WTC11 (cell line): ENCODE data around the gene CCR6. TPM values are rescaled to one million over a fixed set of nuclear protein-coding genes. Genes with fewer than 3 reads are reported as not detected.

Experiments
- ATAC-seq: fragments of 200-7000 bp; cut with Tn5 transposase; 2 replicates; pipeline ENCODE4 v1.10.0; 2021; ENCODE audit warnings: mild to moderate bottlenecking, moderate library complexity
- CTCF ChIA-PET: fragments of 300-600 bp; sonication (Branson Sonifier 250); formaldehyde crosslinking; loops from one replicate; lab custom pipeline; 2021; ENCODE audit warnings: antibody characterized with exemption; lab: Charles Lee
- POLR2A ChIA-PET: fragments of 350-600 bp; sonication (Branson Sonifier 250); formaldehyde crosslinking; loops from one replicate; lab custom pipeline; 2021; ENCODE audit warnings: antibody characterized with exemption; lab: Charles Lee
- DNase-seq: peaks from one replicate; pipeline ENCODE4 v3.0.0; 2021; ENCODE audit warnings: low spot score
- H3K27ac Mint-ChIP-seq: 2 replicates; pipeline ENCODE4 v1.8.0; 2021; ENCODE audit warnings: mixed read lengths
- H3K27me3 Mint-ChIP-seq: 2 replicates; pipeline ENCODE4 v1.8.0; 2021; ENCODE audit warnings: low read depth, mild to moderate bottlenecking, moderate library complexity, mixed read lengths
- H3K36me3 Mint-ChIP-seq: 2 replicates; pipeline ENCODE4 v1.8.0; 2021; ENCODE audit warnings: mixed read lengths
- H3K4me1 Mint-ChIP-seq: 2 replicates; pipeline ENCODE4 v1.8.0; 2022; ENCODE audit warnings: mixed read lengths
- H3K4me3 Mint-ChIP-seq: 2 replicates; pipeline ENCODE4 v1.8.0; 2021; ENCODE audit warnings: mild to moderate bottlenecking, moderate library complexity, mixed read lengths
- H3K9me3 Mint-ChIP-seq: 2 replicates; pipeline ENCODE4 v1.8.0; 2021; ENCODE audit warnings: mixed read lengths
- ATF1 ChIP-seq: sonication (generic); formaldehyde crosslinking; IDR thresholded peaks from 2 replicates; pipeline ENCODE4 v1.8.1; 2023; ENCODE audit warnings: mild to moderate bottlenecking, moderate library complexity, missing genetic modification reagents
- ESRRA ChIP-seq: sonication (generic); formaldehyde crosslinking; IDR thresholded peaks from 2 replicates; pipeline ENCODE4 v1.8.1; 2022; ENCODE audit warnings: mild to moderate bottlenecking, missing genetic modification reagents, borderline replicate concordance
- FOXJ3 ChIP-seq: sonication (generic); formaldehyde crosslinking; IDR thresholded peaks from 2 replicates; pipeline ENCODE4 v1.9.0; 2021; ENCODE audit warnings: missing genetic modification reagents, mild to moderate bottlenecking, borderline replicate concordance
- FOXP4 ChIP-seq: sonication (generic); formaldehyde crosslinking; IDR thresholded peaks from 2 replicates; pipeline ENCODE4 v1.8.0; 2022; ENCODE audit warnings: mild to moderate bottlenecking, missing genetic modification reagents
- GTF2I ChIP-seq: fragments of 250-450 bp; sonication (Bioruptor Pico); conservative IDR thresholded peaks from 2 replicates; pipeline ENCODE4 v1.4.0; 2021; ENCODE audit warnings: mild to moderate bottlenecking
- HMGA2 ChIP-seq: fragments of 250-450 bp; sonication (Bioruptor Pico); IDR thresholded peaks from 2 replicates; pipeline ENCODE4 v1.4.0; 2021; ENCODE audit warnings: mild to moderate bottlenecking, moderate library complexity
- JAZF1 ChIP-seq: fragments of 250-450 bp; sonication (Bioruptor Pico); IDR thresholded peaks from 2 replicates; pipeline ENCODE4 v1.9.0; 2021; ENCODE audit warnings: moderate library complexity, mild to moderate bottlenecking, inconsistent platforms
- KAT7 ChIP-seq: sonication (generic); formaldehyde crosslinking; IDR thresholded peaks from 2 replicates; pipeline ENCODE4 v1.8.1; 2023; ENCODE audit warnings: missing genetic modification reagents, mild to moderate bottlenecking, borderline replicate concordance
- MAX ChIP-seq: sonication (generic); formaldehyde crosslinking; IDR thresholded peaks from 2 replicates; pipeline ENCODE4 v1.8.0; 2022; ENCODE audit warnings: mild to moderate bottlenecking, missing genetic modification reagents
- NFE2L1 ChIP-seq: sonication (generic); formaldehyde crosslinking; IDR thresholded peaks from 2 replicates; pipeline ENCODE4 v1.8.1; 2023; ENCODE audit warnings: missing genetic modification reagents
- NR3C1 ChIP-seq: sonication (generic); formaldehyde crosslinking; conservative IDR thresholded peaks from 2 replicates; pipeline ENCODE4 v1.8.1; 2023; ENCODE audit warnings: low read depth, mild to moderate bottlenecking, missing genetic modification reagents
- SMAD3 ChIP-seq: sonication (generic); formaldehyde crosslinking; IDR thresholded peaks from 2 replicates; pipeline ENCODE4 v1.8.0; 2022; ENCODE audit warnings: missing genetic modification reagents, mild to moderate bottlenecking, borderline replicate concordance
- USF2 ChIP-seq: sonication (generic); formaldehyde crosslinking; IDR thresholded peaks from 2 replicates; pipeline ENCODE4 v1.8.1; 2023; ENCODE audit warnings: mild to moderate bottlenecking, missing genetic modification reagents, moderate library complexity
- ZNF219 ChIP-seq: sonication (generic); formaldehyde crosslinking; IDR thresholded peaks from 2 replicates; pipeline ENCODE4 v1.8.0; 2023; ENCODE audit warnings: missing genetic modification reagents, mild to moderate bottlenecking, borderline replicate concordance
- ZNF232 ChIP-seq: sonication (generic); formaldehyde crosslinking; IDR thresholded peaks from 2 replicates; pipeline ENCODE4 v1.8.0; 2022; ENCODE audit warnings: mild to moderate bottlenecking, missing genetic modification reagents
- ZNF423 ChIP-seq: fragments of 250-450 bp; sonication (Bioruptor Pico); IDR thresholded peaks from 2 replicates; pipeline ENCODE4 v2.1.2; 2022; ENCODE audit warnings: mild to moderate bottlenecking, moderate library complexity
- total RNA-seq: library from RNA; stranded (reverse); gene quantifications from 3 replicates; pipeline ENCODE4 v1.2.3, GENCODE V29; 2021
- TF ChIP-seq, protein P1 (sequence below): sonication (generic); formaldehyde crosslinking; IDR thresholded peaks from 2 replicates; pipeline ENCODE4 v1.8.1; 2022; ENCODE audit warnings: mild to moderate bottlenecking, missing genetic modification reagents, moderate library complexity, borderline replicate concordance
- TF ChIP-seq, protein P2 (sequence below): sonication (generic); formaldehyde crosslinking; IDR thresholded peaks from 2 replicates; pipeline ENCODE4 v1.8.0; 2023; ENCODE audit warnings: mild to moderate bottlenecking, missing genetic modification reagents
- TF ChIP-seq, protein P3 (sequence below): sonication (generic); formaldehyde crosslinking; IDR thresholded peaks from 2 replicates; pipeline ENCODE4 v1.8.1; 2022; ENCODE audit warnings: missing genetic modification reagents, borderline replicate concordance
- TF ChIP-seq, protein P4 (sequence below): sonication (generic); formaldehyde crosslinking; IDR thresholded peaks from 2 replicates; pipeline ENCODE4 v1.8.1; 2023; ENCODE audit warnings: mild to moderate bottlenecking, missing genetic modification reagents
- TF ChIP-seq, protein P5 (sequence below): sonication (generic); formaldehyde crosslinking; IDR thresholded peaks from 2 replicates; pipeline ENCODE4 v1.8.0; 2022; ENCODE audit warnings: mild to moderate bottlenecking, missing genetic modification reagents

CCR6 gene
- total RNA-seq, 1 experiment from 2014 or later, result not detected

DNA sequence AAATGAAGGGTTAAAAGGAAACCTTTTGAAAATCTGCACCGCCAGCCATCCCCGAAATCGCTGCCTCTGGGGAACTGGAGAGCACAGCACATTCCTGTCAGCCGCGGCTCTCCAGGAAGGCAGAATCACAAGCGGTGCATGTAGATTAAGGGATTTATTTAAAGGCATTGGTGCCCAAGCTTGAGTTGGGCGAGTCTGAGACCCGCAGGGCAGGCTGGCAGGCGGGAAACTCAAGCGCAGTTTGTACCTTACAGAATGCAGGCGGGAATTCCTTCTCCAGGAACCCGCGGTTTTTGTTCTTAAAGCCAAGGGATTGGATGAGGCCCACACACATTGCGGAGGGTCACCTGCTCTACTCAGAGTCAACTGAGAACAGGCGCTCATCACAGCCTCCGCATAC lies 24.1 kb downstream of the CCR6 start (continued):
- TF ChIP-seq ESRRA (CRISPR knock-in tag) (no peak), USF2 (CRISPR knock-in tag) (peak; percentile 40; the same call in 1 of the 2 replicates), NR3C1 (CRISPR knock-in tag) (no peak), FOXJ3 (CRISPR knock-in tag) (no peak), HMGA2 (CRISPR knock-in tag) (no peak), GTF2I (no peak), ZNF219 (CRISPR knock-in tag) (no peak), MAX (CRISPR knock-in tag) (peak; percentile 70), ZNF232 (CRISPR knock-in tag) (0 out of 2 replicates have a peak, but pooled peaks have one; percentile 27), NFE2L1 (CRISPR knock-in tag) (no peak; the same call in 1 of the 2 replicates), FOXP4 (CRISPR knock-in tag) (peak; percentile 39; the same call in 1 of the 2 replicates), SMAD3 (peak; percentile 52; the same call in 1 of the 2 replicates)
- TF ChIP-seq, protein P1, sequence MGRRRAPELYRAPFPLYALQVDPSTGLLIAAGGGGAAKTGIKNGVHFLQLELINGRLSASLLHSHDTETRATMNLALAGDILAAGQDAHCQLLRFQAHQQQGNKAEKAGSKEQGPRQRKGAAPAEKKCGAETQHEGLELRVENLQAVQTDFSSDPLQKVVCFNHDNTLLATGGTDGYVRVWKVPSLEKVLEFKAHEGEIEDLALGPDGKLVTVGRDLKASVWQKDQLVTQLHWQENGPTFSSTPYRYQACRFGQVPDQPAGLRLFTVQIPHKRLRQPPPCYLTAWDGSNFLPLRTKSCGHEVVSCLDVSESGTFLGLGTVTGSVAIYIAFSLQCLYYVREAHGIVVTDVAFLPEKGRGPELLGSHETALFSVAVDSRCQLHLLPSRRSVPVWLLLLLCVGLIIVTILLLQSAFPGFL, result no peak
- TF ChIP-seq, protein P2, sequence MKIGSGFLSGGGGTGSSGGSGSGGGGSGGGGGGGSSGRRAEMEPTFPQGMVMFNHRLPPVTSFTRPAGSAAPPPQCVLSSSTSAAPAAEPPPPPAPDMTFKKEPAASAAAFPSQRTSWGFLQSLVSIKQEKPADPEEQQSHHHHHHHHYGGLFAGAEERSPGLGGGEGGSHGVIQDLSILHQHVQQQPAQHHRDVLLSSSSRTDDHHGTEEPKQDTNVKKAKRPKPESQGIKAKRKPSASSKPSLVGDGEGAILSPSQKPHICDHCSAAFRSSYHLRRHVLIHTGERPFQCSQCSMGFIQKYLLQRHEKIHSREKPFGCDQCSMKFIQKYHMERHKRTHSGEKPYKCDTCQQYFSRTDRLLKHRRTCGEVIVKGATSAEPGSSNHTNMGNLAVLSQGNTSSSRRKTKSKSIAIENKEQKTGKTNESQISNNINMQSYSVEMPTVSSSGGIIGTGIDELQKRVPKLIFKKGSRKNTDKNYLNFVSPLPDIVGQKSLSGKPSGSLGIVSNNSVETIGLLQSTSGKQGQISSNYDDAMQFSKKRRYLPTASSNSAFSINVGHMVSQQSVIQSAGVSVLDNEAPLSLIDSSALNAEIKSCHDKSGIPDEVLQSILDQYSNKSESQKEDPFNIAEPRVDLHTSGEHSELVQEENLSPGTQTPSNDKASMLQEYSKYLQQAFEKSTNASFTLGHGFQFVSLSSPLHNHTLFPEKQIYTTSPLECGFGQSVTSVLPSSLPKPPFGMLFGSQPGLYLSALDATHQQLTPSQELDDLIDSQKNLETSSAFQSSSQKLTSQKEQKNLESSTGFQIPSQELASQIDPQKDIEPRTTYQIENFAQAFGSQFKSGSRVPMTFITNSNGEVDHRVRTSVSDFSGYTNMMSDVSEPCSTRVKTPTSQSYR (CRISPR knock-in tag), result no peak
- TF ChIP-seq, protein P3, sequence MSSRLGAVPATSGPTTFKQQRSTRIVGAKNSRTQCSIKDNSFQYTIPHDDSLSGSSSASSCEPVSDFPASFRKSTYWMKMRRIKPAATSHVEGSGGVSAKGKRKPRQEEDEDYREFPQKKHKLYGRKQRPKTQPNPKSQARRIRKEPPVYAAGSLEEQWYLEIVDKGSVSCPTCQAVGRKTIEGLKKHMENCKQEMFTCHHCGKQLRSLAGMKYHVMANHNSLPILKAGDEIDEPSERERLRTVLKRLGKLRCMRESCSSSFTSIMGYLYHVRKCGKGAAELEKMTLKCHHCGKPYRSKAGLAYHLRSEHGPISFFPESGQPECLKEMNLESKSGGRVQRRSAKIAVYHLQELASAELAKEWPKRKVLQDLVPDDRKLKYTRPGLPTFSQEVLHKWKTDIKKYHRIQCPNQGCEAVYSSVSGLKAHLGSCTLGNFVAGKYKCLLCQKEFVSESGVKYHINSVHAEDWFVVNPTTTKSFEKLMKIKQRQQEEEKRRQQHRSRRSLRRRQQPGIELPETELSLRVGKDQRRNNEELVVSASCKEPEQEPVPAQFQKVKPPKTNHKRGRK (CRISPR knock-in tag), result no peak
- TF ChIP-seq, protein P4, sequence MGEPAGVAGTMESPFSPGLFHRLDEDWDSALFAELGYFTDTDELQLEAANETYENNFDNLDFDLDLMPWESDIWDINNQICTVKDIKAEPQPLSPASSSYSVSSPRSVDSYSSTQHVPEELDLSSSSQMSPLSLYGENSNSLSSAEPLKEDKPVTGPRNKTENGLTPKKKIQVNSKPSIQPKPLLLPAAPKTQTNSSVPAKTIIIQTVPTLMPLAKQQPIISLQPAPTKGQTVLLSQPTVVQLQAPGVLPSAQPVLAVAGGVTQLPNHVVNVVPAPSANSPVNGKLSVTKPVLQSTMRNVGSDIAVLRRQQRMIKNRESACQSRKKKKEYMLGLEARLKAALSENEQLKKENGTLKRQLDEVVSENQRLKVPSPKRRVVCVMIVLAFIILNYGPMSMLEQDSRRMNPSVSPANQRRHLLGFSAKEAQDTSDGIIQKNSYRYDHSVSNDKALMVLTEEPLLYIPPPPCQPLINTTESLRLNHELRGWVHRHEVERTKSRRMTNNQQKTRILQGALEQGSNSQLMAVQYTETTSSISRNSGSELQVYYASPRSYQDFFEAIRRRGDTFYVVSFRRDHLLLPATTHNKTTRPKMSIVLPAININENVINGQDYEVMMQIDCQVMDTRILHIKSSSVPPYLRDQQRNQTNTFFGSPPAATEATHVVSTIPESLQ, result no peak

- Mint-ChIP-seq H3K4me3 (no peak overlapping the region), H3K4me1 (peaks cover 61% of the 10 kb centered on the region), H3K9me3 (peaks cover 22% of the 10 kb centered on the region)
Observed at GRCh38 chr6:167148021-167148420, 25.1 kb downstream of the CCR6 start.

More at GRCh38 chr6:167148021-167148420, 25.1 kb downstream of the CCR6 start:
- ATAC-seq, result no peak
- ChIA-PET CTCF (interaction anchor here (2.0 kb wide), 1 partner anchor 15 kb away, joined by 12 read pairs; no protein-coding TSS in a partner anchor), POLR2A (no interaction called here)
- peaks cover 22% of the 10 kb centered on the region for H3K36me3 Mint-ChIP-seq
- H3K27ac Mint-ChIP-seq, result no peak overlapping the region
- TF ChIP-seq NFE2L1 (CRISPR knock-in tag) (no peak), ZNF423 (no peak), KAT7 (CRISPR knock-in tag) (no peak), JAZF1 (no peak), ATF1 (no peak)
- TF ChIP-seq, protein P4, result no peak
- TF ChIP-seq, protein P5, sequence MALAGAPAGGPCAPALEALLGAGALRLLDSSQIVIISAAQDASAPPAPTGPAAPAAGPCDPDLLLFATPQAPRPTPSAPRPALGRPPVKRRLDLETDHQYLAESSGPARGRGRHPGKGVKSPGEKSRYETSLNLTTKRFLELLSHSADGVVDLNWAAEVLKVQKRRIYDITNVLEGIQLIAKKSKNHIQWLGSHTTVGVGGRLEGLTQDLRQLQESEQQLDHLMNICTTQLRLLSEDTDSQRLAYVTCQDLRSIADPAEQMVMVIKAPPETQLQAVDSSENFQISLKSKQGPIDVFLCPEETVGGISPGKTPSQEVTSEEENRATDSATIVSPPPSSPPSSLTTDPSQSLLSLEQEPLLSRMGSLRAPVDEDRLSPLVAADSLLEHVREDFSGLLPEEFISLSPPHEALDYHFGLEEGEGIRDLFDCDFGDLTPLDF (CRISPR knock-in tag), result no peak
- TF ChIP-seq, all 79 proteins: peak for 0
- peaks cover 50% of the 10 kb centered on the region for H3K27me3 Mint-ChIP-seq
- no peak for DNase-seq
